GM23338 (cell line): ENCODE results near the gene MEOX1. TPM values are rescaled to one million over a fixed set of nuclear protein-coding genes. Genes with fewer than 3 reads are reported as not detected.

Source experiments
- CREB1 ChIP-seq: fragments of 250-450 bp; sonication (Bioruptor Pico); IDR thresholded peaks from 2 replicates; pipeline ENCODE4 v1.5.0; 2020; ENCODE audit warnings: low read depth, mild to moderate bottlenecking, moderate library complexity
- CTCF ChIP-seq, 2 experiments: fragments of 200-600 bp in 1 of 2; sonication (generic) in 1 of 2; conservative IDR thresholded peaks; 2 replicates each; pipeline versions ENCODE4 v1.5.1 to v1.6.1; 2016 to 2017; ENCODE audit warnings: antibody characterized with exemption in 2 of 2, low read depth in 2 of 2, mild to moderate bottlenecking in 2 of 2, moderate library complexity in 1 of 2
- EZH2 ChIP-seq: fragments of 200-600 bp; sonication (generic); IDR thresholded peaks from one replicate; pipeline ENCODE4 v1.8.0; 2017; ENCODE audit warnings: antibody characterized with exemption, mild to moderate bottlenecking, low read depth; ENCODE audit not compliant: unreplicated experiment
- EZH2phosphoT487 ChIP-seq: fragments of 200-600 bp; sonication (generic); IDR thresholded peaks from one replicate; pipeline ENCODE4 v1.8.1; 2018; ENCODE audit warnings: antibody characterized with exemption; ENCODE audit not compliant: unreplicated experiment
- JUNB ChIP-seq: IDR thresholded peaks from one replicate; pipeline ENCODE4 v1.6.1; 2016; ENCODE audit warnings: antibody characterized with exemption; ENCODE audit not compliant: unreplicated experiment
- NANOG ChIP-seq: IDR thresholded peaks from 2 replicates; pipeline ENCODE4 v1.6.1; 2016; ENCODE audit warnings: antibody characterized with exemption, borderline replicate concordance
- REST ChIP-seq: IDR thresholded peaks from one replicate; pipeline ENCODE4 v1.6.1; 2018; ENCODE audit warnings: antibody characterized with exemption; ENCODE audit not compliant: unreplicated experiment
- STAT1 ChIP-seq: IDR thresholded peaks from one replicate; pipeline ENCODE4 v1.6.1; 2016; ENCODE audit warnings: antibody characterized with exemption; ENCODE audit not compliant: unreplicated experiment
- ZNF462 ChIP-seq: fragments of 250-450 bp; sonication (Bioruptor Pico); IDR thresholded peaks from 2 replicates; pipeline ENCODE4 v1.5.0; 2020; ENCODE audit warnings: mild to moderate bottlenecking, moderate library complexity
- polyA plus RNA-seq: library from polyadenylated mRNA; unstranded; fragments of >200 nt; fragmentation: Nextera tagmentation; extraction: Ambion mirVana; gene quantifications from 2 replicates; pipeline ENCODE4 v1.2.1, GENCODE V29; 2016
- total RNA-seq: library from RNA; depleted of rRNA; stranded (reverse); fragments of >200 nt; shearing (Covaris generic); gene quantifications from 2 replicates; pipeline ENCODE4 v1.2.3, GENCODE V29; 2014

The MEOX1 gene
- total and polyA plus RNA-seq, 2 experiments from 2014 or later: not detected

GRCh38 chr17:43690624-43691316 is 29.0 kb upstream of the MEOX1 start (continued):
- TF ChIP-seq ZNF462 (CRISPR knock-in tag) (no peak), CREB1 (CRISPR knock-in tag) (no peak), JUNB (no peak), EZH2phosphoT487 (no peak), STAT1 (no peak), CTCF (conservative IDR thresholded peaks at IDR 0.05; ENCODE audit: low read depth in 2 of 2) (no peak), EZH2 (no peak), NANOG (no peak), REST (no peak)
